Type B pancreatic cell (in vitro differentiated cells): ENCODE measurements around the gene STARD9. TPM values are rescaled to one million over a fixed set of nuclear protein-coding genes. Genes with fewer than 3 reads are reported as not detected.

Experiments
- DNase-seq: peaks from one replicate; pipeline ENCODE4 v3.0.0; 2021; ENCODE audit warnings: mixed read lengths; ENCODE audit not compliant: unreplicated experiment; ENCODE audit errors: extremely low spot score
- H3K27ac Mint-ChIP-seq: 2 replicates; pipeline ENCODE4 v1.8.0; 2021; ENCODE audit warnings: mild to moderate bottlenecking, mixed read lengths
- H3K27me3 Mint-ChIP-seq: 2 replicates; pipeline ENCODE4 v1.8.0; 2021; ENCODE audit warnings: mixed read lengths
- H3K36me3 Mint-ChIP-seq: 2 replicates; pipeline ENCODE4 v1.8.0; 2021; ENCODE audit warnings: mixed read lengths
- H3K4me1 Mint-ChIP-seq: one replicate; pipeline ENCODE4 v1.8.0; 2021; ENCODE audit warnings: mixed read lengths; ENCODE audit not compliant: unreplicated experiment
- H3K4me3 Mint-ChIP-seq: 2 replicates; pipeline ENCODE4 v1.8.0; 2021; ENCODE audit warnings: mild to moderate bottlenecking, mixed read lengths
- H3K9me3 Mint-ChIP-seq: 2 replicates; pipeline ENCODE4 v1.8.0; 2021; ENCODE audit warnings: mixed read lengths
- total RNA-seq: library from RNA; stranded (reverse); gene quantifications from 2 replicates; pipeline ENCODE4 v1.2.1, GENCODE V29; 2021; ENCODE audit warnings: low replicate concordance
- TF ChIP-seq, protein P1 (sequence below): fragments of 200-600 bp; sonication (generic); conservative IDR thresholded peaks from 2 replicates; pipeline ENCODE4 v1.5.0; 2021; ENCODE audit warnings: antibody characterized with exemption, mild to moderate bottlenecking

Gene STARD9
- total RNA-seq, 1 donor from 2014 or later: 13.7 TPM

DNA sequence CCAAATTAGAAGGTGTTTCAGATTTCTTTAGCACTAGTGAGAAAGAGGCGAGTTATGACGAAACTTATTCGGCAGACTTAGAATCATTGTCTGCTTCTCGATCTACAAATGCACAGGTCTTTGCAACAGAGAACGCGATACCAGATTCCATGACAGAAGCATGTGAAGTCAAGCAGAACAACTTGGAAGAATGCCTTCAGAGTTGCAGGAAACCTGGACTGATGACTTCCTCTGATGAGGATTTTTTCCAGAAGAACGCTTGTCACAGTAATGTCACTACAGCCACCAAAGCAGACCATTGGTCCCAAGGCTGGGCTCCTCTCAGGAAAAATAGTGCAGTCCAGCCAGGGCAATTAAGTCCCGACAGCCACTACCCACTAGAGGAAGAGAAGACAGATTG lies 110.9 kb downstream of the STARD9 start:
- H3K36me3 Mint-ChIP-seq: peaks cover 5% of the 10 kb centered on the region
- H3K27ac Mint-ChIP-seq: no peak overlapping the region
- no peaks in the 10 kb centered on the region for H3K9me3 Mint-ChIP-seq
- no peaks in the 10 kb centered on the region for H3K27me3 Mint-ChIP-seq
- TF ChIP-seq, protein P1, sequence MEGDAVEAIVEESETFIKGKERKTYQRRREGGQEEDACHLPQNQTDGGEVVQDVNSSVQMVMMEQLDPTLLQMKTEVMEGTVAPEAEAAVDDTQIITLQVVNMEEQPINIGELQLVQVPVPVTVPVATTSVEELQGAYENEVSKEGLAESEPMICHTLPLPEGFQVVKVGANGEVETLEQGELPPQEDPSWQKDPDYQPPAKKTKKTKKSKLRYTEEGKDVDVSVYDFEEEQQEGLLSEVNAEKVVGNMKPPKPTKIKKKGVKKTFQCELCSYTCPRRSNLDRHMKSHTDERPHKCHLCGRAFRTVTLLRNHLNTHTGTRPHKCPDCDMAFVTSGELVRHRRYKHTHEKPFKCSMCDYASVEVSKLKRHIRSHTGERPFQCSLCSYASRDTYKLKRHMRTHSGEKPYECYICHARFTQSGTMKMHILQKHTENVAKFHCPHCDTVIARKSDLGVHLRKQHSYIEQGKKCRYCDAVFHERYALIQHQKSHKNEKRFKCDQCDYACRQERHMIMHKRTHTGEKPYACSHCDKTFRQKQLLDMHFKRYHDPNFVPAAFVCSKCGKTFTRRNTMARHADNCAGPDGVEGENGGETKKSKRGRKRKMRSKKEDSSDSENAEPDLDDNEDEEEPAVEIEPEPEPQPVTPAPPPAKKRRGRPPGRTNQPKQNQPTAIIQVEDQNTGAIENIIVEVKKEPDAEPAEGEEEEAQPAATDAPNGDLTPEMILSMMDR: no peak
- no peak for DNase-seq
- H3K4me3 Mint-ChIP-seq: no peak overlapping the region
- H3K4me1 Mint-ChIP-seq: no peaks in the 10 kb centered on the region

DNA sequence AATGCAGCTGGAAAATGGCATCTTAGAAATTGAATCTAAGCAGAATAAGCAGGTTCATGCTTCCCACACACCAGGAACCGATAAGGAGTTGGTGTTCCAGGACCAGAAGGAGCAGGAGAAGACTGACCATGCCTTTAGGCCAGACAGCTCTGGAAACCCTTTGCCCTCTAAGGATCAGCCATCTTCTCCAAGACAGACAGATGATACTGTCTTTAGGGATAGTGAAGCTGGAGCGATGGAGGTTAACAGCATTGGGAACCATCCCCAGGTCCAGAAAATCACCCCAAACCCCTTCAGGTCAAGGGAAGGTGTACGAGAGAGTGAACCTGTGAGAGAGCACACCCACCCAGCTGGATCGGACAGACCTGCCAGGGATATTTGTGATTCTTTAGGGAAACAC lies 112.3 kb downstream of the STARD9 start:
- H3K36me3 Mint-ChIP-seq: peaks cover 5% of the 10 kb centered on the region
- no peak for DNase-seq
- no peaks in the 10 kb centered on the region for H3K9me3 Mint-ChIP-seq
- no peak overlapping the region for H3K4me3 Mint-ChIP-seq
- no peaks in the 10 kb centered on the region for H3K27me3 Mint-ChIP-seq
- H3K4me1 Mint-ChIP-seq: no peaks in the 10 kb centered on the region
- H3K27ac Mint-ChIP-seq: no peak overlapping the region
- TF ChIP-seq, protein P1: no peak

DNA sequence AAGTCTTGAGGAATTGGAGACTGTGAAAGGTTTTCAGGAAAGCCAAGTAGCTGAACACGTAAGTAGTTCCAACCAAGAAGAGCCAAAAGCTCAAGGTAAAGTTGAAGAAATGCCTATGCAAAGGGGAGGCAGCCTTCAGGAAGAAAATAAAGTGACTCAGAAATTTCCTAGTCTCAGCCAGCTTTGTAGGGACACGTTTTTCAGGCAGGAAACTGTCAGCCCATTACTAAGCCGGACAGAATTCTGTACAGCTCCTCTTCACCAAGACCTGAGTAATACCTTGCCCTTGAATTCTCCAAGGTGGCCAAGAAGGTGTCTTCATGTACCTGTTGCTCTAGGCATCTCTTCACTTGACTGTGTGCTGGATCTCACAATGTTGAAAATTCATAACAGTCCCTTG lies 112.9 kb downstream of the STARD9 start:
- Mint-ChIP-seq H3K4me1 (no peaks in the 10 kb centered on the region), H3K27ac (no peak overlapping the region), H3K9me3 (no peaks in the 10 kb centered on the region), H3K36me3 (peaks cover 5% of the 10 kb centered on the region), H3K4me3 (no peak overlapping the region), H3K27me3 (no peaks in the 10 kb centered on the region)
- TF ChIP-seq, protein P1: no peak
- no peak for DNase-seq

DNA sequence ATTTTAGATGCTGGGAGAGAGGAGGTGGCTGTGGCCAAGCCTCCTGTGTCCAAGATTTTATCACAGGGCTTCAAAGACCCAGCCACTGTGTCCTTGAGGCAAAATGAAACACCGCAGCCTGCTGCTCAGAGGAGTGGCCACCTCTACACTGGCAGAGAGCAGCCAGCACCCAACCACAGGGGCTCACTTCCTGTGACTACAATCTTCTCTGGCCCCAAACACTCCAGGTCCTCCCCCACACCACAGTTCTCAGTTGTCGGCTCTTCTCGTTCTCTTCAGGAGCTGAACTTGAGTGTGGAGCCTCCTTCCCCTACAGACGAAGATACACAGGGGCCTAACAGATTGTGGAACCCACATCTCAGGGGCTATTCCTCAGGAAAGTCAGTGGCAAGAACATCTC lies 115.9 kb downstream of the STARD9 start:
- TF ChIP-seq, protein P1: no peak
- no peaks in the 10 kb centered on the region for H3K9me3 Mint-ChIP-seq
- H3K27ac Mint-ChIP-seq: peak overlapping the region; percentile 26
- DNase-seq: no peak
- no peaks in the 10 kb centered on the region for H3K36me3 Mint-ChIP-seq
- H3K4me3 Mint-ChIP-seq: no peak overlapping the region
- H3K4me1 Mint-ChIP-seq: no peaks in the 10 kb centered on the region
- no peaks in the 10 kb centered on the region for H3K27me3 Mint-ChIP-seq

DNA sequence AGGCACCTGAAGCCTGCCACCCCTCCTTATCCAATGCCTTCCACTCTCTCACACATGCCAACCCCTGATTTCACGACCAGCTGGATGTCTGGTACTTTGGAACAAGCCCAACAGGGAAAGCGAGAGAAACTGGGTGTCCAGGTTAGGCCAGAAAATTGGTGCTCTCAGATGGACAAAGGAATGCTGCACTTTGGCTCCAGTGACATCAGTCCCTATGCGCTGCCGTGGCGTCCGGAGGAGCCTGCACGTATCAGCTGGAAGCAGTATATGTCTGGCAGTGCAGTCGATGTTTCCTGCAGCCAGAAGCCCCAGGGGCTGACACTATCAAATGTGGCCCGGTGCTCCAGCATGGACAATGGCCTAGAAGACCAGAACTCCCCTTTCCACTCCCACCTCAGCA lies 116.4 kb downstream of the STARD9 start:
- DNase-seq: no peak
- TF ChIP-seq, protein P1: no peak
- no peaks in the 10 kb centered on the region for H3K4me1 Mint-ChIP-seq
- peak overlapping the region; percentile 26 for H3K27ac Mint-ChIP-seq
- no peaks in the 10 kb centered on the region for H3K36me3 Mint-ChIP-seq
- no peaks in the 10 kb centered on the region for H3K27me3 Mint-ChIP-seq
- H3K4me3 Mint-ChIP-seq: no peak overlapping the region
- H3K9me3 Mint-ChIP-seq: no peaks in the 10 kb centered on the region

DNA sequence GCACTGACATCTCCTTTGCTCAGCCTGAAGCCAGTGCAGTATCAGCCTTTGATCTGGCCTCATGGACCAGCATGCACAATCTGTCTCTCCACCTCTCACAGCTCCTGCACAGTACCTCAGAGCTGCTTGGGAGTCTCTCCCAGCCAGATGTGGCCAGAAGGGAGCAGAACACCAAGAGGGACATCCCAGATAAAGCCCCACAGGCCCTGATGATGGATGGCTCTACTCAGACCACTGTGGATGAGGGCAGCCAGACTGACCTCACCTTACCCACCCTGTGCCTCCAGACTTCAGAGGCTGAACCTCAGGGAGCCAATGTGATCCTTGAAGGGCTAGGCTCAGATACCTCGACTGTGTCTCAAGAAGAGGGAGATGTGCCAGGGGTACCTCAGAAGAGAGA lies 117.1 kb downstream of the STARD9 start:
- H3K27me3 Mint-ChIP-seq: no peaks in the 10 kb centered on the region

More for the DNA sequence above, 117.1 kb downstream of the STARD9 start:
- H3K36me3 Mint-ChIP-seq: no peaks in the 10 kb centered on the region
- TF ChIP-seq, protein P1: no peak
- H3K27ac Mint-ChIP-seq: no peak overlapping the region
- no peaks in the 10 kb centered on the region for H3K4me1 Mint-ChIP-seq
- H3K9me3 Mint-ChIP-seq: no peaks in the 10 kb centered on the region
- H3K4me3 Mint-ChIP-seq: no peak overlapping the region
- no peak for DNase-seq
